Measurements from ENCODE around the gene ZDHHC12. TPM values are rescaled to one million over a fixed set of nuclear protein-coding genes. Genes with fewer than 3 reads are reported as not detected.

The ZDHHC12 gene
- total RNA-seq, 1 donor from 2014 or later = 7.4 TPM

- intact Hi-C loops (cut with DNase I) = no loop called here
- no peak for DNase-seq (ENCODE audit: low spot score)
These were observed 8.6 kb upstream of the ZDHHC12 start for GRCh38 chr9:128732576-128732975.

GRCh38 chr9:128731691-128732090 lies 7.8 kb upstream of the ZDHHC12 start:
- DNase-seq (ENCODE audit: low spot score) = no peak
- intact Hi-C loops (cut with DNase I) = no loop called here

GRCh38 chr9:128731093-128731492 lies 7.2 kb upstream of the ZDHHC12 start:
- intact Hi-C loops (cut with DNase I) = no loop called here
- no peak for DNase-seq (ENCODE audit: low spot score)

DNA sequence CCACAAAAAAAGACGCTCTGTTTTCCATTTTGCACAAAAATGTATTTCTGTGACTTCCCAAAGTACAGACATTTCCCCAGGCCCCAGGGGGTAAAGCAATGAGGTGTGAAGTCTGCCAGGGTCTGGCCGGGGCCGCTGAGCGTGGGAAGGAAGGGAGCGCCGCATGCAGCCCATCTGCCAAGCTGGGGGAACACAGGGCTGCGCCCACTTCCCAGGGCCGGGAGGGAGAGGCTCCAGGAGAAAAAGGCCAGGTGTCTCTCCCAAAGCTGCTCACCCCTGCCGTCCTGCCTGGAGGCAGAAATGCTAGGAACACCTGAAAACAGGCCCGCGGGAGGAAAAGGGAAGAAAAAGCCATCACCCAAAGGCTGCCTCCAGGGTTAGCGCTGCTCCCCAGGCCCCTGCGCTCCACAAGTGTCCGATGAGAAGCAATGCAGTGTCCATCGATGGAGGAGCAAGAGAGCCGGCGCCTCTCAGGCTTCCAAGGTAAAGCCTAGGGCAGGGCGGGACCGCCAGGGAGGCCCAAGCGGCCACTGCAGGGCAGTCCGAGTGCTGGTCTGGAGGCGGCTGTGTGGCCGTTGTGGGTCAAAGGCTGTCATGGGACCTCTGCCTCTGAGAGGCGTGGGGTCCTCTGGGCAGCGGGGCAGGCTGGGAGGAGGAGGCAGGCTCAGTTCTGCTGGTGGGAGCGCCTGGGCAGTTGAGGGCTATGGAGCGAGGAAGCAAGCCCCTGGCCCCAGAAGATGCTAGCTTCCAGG lies 6.0 kb upstream of the ZDHHC12 start:
- intact Hi-C loops (cut with DNase I) = no loop called here
- DNase-seq (ENCODE audit: low spot score) = no peak

DNA sequence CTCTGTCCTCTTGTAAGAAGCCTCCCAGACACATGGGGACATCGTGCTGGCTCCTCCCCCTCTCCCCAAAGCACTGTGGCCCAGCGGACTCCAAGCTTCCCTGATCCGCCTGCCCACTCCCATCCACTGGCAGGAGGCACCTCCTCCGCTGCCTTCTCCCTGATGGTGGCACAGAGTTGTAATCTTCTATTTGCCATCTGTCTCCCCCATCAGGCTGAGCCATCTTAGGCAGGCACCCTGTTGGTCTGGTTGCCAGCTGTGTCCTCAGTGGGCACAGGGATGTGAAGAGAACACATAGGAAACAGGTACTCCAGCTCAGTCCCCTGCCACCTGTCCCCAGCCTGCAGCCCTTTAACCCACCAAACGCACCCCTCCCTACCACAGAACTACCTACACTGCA lies 5.4 kb upstream of the ZDHHC12 start:
- intact Hi-C loops (cut with DNase I) = no loop called here
- no peak for DNase-seq (ENCODE audit: low spot score)

- intact Hi-C loops (cut with DNase I) = no loop called here
- DNase-seq (ENCODE audit: low spot score) = no peak
These were observed 4.4 kb upstream of the ZDHHC12 start for GRCh38 chr9:128728298-128728697.

GRCh38 chr9:128727640-128728248 lies 3.8 kb upstream of the ZDHHC12 start:
- DNase-seq (ENCODE audit: low spot score) = no peak
- intact Hi-C loops (cut with DNase I) = no loop called here

GRCh38 chr9:128724744-128725211 lies 851 bp upstream of the ZDHHC12 start:
- peak; percentile 87 for DNase-seq (ENCODE audit: low spot score)
- intact Hi-C loops (cut with DNase I) = no loop called here

GRCh38 chr9:128723352-128723865 lies 518 bp downstream of the ZDHHC12 start:
- intact Hi-C loops (cut with DNase I) = no loop called here
- DNase-seq (ENCODE audit: low spot score) = no peak

DNA sequence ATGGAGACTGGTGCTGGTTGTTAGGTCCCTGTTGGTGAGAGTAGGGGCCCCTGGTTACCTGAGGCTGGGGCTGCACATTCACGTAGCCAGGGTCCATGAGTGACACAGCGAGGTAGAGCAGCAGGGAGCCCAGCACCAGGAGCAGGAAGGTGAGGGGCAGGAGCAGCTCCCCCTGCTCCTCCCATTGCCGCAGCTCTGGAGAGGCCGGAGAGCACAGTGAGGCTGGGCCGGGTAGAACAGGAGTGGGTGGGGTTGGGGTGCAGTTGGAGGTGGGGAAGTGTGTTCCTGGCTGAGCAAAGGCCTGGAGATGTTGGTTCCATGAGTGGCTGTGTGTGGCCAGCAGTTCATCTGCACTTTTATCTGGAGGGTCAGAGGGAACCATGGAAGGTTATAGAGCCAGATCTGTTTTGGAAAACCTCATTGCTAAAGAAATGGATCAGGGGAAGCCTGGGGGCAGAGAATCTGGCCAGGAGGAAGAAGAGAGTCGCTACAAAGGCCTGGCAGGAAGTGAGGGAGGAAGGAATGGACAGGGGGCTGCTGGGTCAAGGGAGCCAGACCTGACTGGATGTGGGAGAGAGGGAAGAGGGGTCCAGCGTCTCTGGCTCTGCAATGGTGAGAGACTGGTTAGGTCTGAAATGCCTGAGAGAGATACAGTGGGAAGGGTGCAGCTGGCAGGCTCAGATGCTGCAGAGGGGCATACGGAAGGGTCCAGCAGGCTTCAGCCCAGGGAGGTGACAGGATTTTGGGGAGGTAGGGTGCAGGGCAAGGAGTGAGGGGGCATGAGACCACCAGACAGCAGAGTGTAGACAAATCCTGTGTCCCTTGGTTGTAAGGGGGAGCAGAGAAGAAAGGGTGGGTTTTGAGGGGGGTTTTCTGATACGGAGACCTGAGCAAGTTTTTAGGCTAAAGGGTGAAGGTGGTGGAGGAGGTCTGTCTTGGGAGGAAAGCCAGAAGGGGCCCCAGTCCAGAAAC lies 1.3 kb downstream of the ZDHHC12 start:
- DNase-seq (ENCODE audit: low spot score) = no peak
- intact Hi-C loops (cut with DNase I) = no loop called here

DNA sequence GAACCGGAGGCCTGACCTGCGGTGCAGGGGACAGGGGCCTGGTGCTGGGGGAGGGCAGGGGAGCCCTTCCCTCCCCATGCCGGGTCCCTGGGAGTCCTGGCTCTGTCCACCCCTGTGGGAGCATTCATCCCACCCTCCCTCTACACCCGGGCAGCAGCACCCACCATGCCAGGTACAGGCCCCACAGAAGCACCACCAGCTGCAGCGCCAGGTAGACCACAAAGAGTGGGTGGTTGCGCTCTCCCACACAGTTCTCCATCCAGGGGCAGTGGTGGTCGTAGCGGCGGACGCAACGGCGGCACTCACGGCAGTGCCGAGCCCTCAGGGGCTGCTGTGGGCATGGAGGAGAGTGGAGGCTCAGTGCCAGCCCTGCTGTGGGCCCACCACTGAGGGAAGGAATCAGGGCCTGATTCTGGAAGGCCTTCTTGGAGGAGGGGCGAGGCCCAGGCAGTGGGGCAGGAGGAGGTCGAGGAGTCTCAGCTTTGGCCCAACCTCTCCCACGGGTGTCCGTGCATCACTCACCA lies 2.4 kb downstream of the ZDHHC12 start:
- intact Hi-C loops (cut with DNase I) = no loop called here
- no peak for DNase-seq (ENCODE audit: low spot score)

GRCh38 chr9:128720841-128721486 lies 3.0 kb downstream of the ZDHHC12 start:
- no peak for DNase-seq (ENCODE audit: low spot score)
- intact Hi-C loops (cut with DNase I) = no loop called here

DNA sequence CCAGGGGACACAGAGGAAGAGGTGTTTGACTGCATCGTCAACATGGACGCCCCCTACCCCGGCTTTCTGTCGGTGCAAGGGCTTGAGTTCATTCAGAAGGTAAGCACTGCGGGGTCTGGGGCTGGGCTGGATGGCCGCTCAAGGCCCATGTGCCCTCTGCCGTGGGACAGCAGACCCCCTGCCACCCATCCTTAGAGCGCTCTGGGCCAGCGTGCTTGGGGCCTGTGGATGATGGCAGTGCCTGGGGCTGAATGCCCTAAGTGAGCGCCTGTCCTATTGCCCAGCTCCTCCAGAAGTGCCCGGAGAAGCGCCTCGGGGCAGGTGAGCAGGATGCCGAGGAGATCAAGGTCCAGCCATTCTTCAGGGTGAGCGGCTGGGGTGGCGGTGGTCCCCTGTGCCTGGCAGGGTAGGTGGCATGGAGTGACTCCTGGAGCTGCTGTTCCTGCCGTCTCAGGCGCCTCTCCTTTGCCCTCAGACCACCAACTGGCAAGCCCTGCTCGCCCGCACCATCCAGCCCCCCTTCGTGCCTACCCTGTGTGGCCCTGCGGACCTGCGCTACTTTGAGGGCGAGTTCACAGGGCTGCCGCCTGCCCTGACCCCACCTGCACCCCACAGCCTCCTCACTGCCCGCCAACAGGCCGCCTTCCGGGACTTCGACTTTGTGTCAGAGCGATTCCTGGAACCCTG lies 3.9 kb downstream of the ZDHHC12 start:
- intact Hi-C loops (cut with DNase I) = no loop called here
- no peak for DNase-seq (ENCODE audit: low spot score)

GRCh38 chr9:128718475-128718874 lies 5.5 kb downstream of the ZDHHC12 start:
- no peak for DNase-seq (ENCODE audit: low spot score)
- intact Hi-C loops (cut with DNase I) = no loop called here

GRCh38 chr9:128718047-128718446 lies 5.9 kb downstream of the ZDHHC12 start:
- DNase-seq (ENCODE audit: low spot score) = no peak
- intact Hi-C loops (cut with DNase I) = no loop called here

DNA sequence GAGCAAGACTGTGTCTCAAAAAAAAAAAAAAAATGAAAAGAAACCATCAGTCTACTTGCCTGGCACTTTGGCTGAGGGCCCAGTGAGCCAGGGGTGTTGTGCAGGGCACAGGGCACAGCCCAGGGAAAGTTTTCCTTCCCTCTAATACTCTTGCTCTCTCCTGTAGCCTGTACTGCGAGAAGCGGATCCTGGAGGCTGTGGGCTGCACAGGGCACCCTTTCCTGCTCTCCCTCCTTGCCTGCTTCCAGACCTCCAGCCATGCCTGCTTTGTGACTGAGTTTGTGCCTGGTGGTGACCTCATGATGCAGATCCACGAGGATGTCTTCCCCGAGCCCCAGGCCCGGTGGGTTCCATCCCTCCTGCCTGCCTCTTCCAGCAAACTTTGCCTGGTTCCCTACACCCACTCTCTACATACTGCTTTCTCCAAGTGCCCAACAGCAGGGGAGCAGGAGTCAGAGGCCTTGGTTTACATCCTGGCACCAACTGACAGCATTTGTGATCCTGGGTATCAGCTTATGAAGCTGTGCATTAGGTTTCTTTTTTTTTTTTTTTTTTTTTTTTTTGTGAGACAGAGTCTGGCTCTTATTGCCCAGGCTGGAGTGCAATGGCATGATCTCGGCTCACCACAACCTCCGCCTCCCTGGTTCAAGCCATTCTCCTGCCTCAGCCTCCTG lies 7.2 kb downstream of the ZDHHC12 start:
- DNase-seq (ENCODE audit: low spot score) = no peak
- intact Hi-C loops (cut with DNase I) = no loop called here

GRCh38 chr9:128715436-128715750 lies 8.5 kb downstream of the ZDHHC12 start:
- no peak for DNase-seq (ENCODE audit: low spot score)
- intact Hi-C loops (cut with DNase I) = no loop called here

Data from cardiac septum (tissue), 1 donor.